ENCODE measurements around the gene MYBPC2. TPM values are rescaled to one million over a fixed set of nuclear protein-coding genes. Genes with fewer than 3 reads are reported as not detected.

MYBPC2 gene
- total RNA-seq, 1 experiment from 2014 or later: 0.18 TPM

DNA sequence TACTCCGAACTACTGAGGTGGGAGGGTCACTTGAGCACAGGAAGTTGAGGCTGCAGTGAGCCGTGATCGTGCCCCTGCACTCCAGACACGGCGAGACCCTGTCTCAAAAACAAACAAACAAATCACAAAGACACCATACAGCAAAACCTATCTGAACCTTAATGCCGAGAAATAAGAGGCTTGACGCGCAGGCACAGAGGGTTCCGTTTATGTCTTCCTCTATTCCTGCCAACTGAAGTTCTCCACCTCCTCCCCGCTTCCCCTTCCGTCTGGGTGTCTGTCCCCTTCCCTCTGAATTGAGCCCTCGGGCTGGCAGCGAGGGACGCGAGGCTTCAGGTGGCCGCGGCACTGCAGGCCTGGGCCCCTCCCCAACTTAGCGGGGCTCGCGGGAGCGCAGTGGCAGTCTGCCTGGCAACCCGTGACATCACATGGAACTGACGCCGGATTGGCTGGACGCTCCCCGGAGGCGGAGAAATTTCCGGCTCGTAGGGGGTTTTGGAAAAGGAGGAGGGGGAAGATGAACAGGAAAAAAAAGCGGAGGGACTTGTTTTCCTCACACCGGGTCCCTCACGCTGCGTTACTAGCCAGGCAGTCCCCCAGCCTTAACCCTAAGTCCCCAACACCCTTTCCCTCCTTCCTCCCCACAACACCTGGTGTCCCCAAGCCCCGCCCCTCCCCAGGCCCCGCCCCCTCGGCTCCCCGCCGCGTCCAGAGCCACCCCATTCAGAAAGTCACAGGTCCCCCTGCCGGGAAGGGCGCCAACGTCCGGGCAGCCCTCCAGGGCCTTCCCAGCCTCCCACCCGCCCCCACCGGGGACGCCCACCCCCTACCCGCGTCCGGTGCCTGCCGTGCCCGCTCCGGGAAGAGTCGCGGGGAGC, 1.1 kb upstream of the MYBPC2 start:
- Histone ChIP-seq H3K4me3 (ENCODE audit: low read depth in 2 of 2, low read length in 2 of 2) (peak overlapping the region; percentile 41 to 64), H3K9me3 (ENCODE audit: control insufficient read depth, insufficient read depth, low read depth, low read length) (no peaks in the 10 kb centered on the region), H3K36me3 (ENCODE audit: control insufficient read depth, insufficient read depth, low read length) (no peaks in the 10 kb centered on the region), H3K4me1 (ENCODE audit: control insufficient read depth, insufficient read depth, low read length) (no peaks in the 10 kb centered on the region), H3K27ac (ENCODE audit: low read length) (no peak overlapping the region), H3K27me3 (ENCODE audit: control insufficient read depth, insufficient read depth, low read length) (no peaks in the 10 kb centered on the region)
- ATAC-seq (peak; percentile 93), DNase-seq (ENCODE audit: low read depth, low spot score) (no peak)
- intact Hi-C loops (cut with micrococcal nuclease; ENCODE audit: unreplicated experiment) (no loop called here), in situ Hi-C loops (cut with HindIII; ENCODE audit: low pct_unique_long_range_greater_than_20kb, low sequenced_read_pairs) (no loop called here)
- BruUV-seq (replicated peaks): no TSS peak
- ChIA-PET CTCF (no interaction called here), POLR2A (no interaction called here)
- TF ChIP-seq POLR2AphosphoS5 (IDR thresholded peaks at IDR 0.05; ENCODE audit: low read depth, low read length): no peak
- TF ChIP-seq TCF7L2 (IDR thresholded peaks at IDR 0.05; ENCODE audit: low read depth, low read length): no peak
- no peak for TF ChIP-seq CTCF (IDR thresholded peaks at IDR 0.05)
- TF ChIP-seq SIN3A (IDR thresholded peaks at IDR 0.05; ENCODE audit: borderline replicate concordance, insufficient read depth, low read depth, low read length): no peak
- TF ChIP-seq, protein P1, sequence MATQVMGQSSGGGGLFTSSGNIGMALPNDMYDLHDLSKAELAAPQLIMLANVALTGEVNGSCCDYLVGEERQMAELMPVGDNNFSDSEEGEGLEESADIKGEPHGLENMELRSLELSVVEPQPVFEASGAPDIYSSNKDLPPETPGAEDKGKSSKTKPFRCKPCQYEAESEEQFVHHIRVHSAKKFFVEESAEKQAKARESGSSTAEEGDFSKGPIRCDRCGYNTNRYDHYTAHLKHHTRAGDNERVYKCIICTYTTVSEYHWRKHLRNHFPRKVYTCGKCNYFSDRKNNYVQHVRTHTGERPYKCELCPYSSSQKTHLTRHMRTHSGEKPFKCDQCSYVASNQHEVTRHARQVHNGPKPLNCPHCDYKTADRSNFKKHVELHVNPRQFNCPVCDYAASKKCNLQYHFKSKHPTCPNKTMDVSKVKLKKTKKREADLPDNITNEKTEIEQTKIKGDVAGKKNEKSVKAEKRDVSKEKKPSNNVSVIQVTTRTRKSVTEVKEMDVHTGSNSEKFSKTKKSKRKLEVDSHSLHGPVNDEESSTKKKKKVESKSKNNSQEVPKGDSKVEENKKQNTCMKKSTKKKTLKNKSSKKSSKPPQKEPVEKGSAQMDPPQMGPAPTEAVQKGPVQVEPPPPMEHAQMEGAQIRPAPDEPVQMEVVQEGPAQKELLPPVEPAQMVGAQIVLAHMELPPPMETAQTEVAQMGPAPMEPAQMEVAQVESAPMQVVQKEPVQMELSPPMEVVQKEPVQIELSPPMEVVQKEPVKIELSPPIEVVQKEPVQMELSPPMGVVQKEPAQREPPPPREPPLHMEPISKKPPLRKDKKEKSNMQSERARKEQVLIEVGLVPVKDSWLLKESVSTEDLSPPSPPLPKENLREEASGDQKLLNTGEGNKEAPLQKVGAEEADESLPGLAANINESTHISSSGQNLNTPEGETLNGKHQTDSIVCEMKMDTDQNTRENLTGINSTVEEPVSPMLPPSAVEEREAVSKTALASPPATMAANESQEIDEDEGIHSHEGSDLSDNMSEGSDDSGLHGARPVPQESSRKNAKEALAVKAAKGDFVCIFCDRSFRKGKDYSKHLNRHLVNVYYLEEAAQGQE (IDR thresholded peaks at IDR 0.05; ENCODE audit: insufficient read depth in 1 of 2, low read depth in 2 of 2, low read length in 1 of 2): no peak

DNA sequence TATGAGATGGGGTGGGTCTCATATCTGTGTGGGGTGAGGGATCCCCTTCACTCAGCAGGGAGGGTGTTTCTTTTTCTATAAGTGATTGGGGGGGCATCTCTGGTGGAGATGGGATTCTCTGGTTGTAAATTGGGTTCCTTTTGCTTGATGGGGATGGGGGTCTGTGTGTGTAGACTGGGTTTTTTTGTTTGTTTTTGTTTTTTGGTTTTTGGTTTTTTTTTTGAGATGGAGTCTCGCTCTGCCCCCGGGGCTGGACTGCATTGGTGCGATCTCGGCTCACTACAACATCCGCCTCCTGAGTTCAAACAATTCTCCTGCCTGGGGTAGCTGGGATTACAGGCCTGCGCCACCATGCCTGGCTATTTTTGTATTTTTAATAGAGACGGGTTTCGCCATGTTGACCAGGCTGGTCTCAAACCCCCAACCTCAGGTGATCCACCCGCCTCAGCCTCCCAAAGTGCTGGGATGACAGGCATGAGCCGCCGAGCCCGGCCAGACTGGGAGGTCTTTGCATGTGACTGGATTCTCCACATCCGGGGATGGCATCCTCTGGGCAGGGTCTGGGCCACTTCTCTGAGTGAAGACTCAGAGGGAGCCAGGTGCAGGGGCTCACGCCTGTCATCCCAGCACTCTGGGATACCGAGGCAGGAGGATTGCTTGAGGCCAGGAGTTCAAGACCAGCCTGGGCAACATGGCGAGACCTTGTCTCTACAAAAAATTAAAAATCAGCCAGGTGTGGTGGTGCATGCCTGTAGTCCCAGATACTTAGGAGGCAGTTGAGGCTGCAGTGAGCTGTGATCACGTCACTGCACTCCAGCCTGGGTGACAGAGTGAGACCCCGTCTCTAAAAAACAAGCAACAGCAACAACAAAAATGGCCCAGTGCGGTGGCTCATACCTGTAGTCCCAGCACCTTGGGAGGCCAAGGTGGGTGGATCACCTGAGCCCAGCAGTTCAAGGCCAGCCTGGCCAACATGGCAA, 799 bp downstream of the MYBPC2 start:
- TF ChIP-seq, protein P1 (IDR thresholded peaks at IDR 0.05; ENCODE audit: insufficient read depth in 1 of 2, low read depth in 2 of 2, low read length in 1 of 2): no peak
- TF ChIP-seq SIN3A (IDR thresholded peaks at IDR 0.05; ENCODE audit: borderline replicate concordance, insufficient read depth, low read depth, low read length): no peak
- TF ChIP-seq POLR2AphosphoS5 (IDR thresholded peaks at IDR 0.05; ENCODE audit: low read depth, low read length): no peak
- no peak for TF ChIP-seq CTCF (IDR thresholded peaks at IDR 0.05)
- no peak for TF ChIP-seq TCF7L2 (IDR thresholded peaks at IDR 0.05; ENCODE audit: low read depth, low read length)
- Histone ChIP-seq H3K36me3 (ENCODE audit: control insufficient read depth, insufficient read depth, low read length) (no peaks in the 10 kb centered on the region), H3K27ac (ENCODE audit: low read length) (no peak overlapping the region), H3K4me3 (ENCODE audit: low read depth in 2 of 2, low read length in 2 of 2) (no peak overlapping the region), H3K27me3 (ENCODE audit: control insufficient read depth, insufficient read depth, low read length) (no peaks in the 10 kb centered on the region), H3K9me3 (ENCODE audit: control insufficient read depth, insufficient read depth, low read depth, low read length) (no peaks in the 10 kb centered on the region), H3K4me1 (ENCODE audit: control insufficient read depth, insufficient read depth, low read length) (no peaks in the 10 kb centered on the region)
- intact Hi-C loops (cut with micrococcal nuclease; ENCODE audit: unreplicated experiment) (no loop called here), in situ Hi-C loops (cut with HindIII; ENCODE audit: low pct_unique_long_range_greater_than_20kb, low sequenced_read_pairs) (no loop called here)
- ATAC-seq (no peak), DNase-seq (ENCODE audit: low read depth, low spot score) (no peak)
- POLR2A ChIA-PET: no interaction called here
- CTCF ChIA-PET: no interaction called here
- BruUV-seq (replicated peaks): no TSS peak
